Keratinocyte (primary cell): Measurements from ENCODE around the gene GAPDHS. TPM values are rescaled to one million over a fixed set of nuclear protein-coding genes. Genes with fewer than 3 reads are reported as not detected.

ENCODE experiments used
- DNase-seq: peaks from one replicate; pipeline ENCODE4 v3.0.0-alpha.2; 2011; ENCODE audit warnings: low read depth, missing footprints, low spot score
- FAIRE-seq: peaks from 2 replicates; lab custom pipeline; 2011; peaks lifted over from hg19 to GRCh38; lab: Jason Lieb, UNC
- H2AFZ ChIP-seq: 2 replicates; pipeline ENCODE4 v1.6.0; 2012; ENCODE audit warnings: low read length, control low read depth, inconsistent platforms; ENCODE audit not compliant: control insufficient read depth
- H3K27ac ChIP-seq: 2 replicates; pipeline ENCODE4 v1.5.1; 2011; ENCODE audit warnings: low read length; ENCODE audit not compliant: control insufficient read depth, insufficient read depth
- H3K27me3 ChIP-seq: 3 replicates; pipeline ENCODE4 v1.6.0; 2011; ENCODE audit warnings: low read length; ENCODE audit not compliant: control insufficient read depth, insufficient read depth; ENCODE audit errors: extremely low read depth
- H3K36me3 ChIP-seq, 2 experiments: 2 replicates in 1 of 2; 3 replicates in 1 of 2; pipeline ENCODE4 v1.5.1; 2011; ENCODE audit warnings: low read length in 2 of 2, mild to moderate bottlenecking in 1 of 2; ENCODE audit not compliant: control insufficient read depth in 2 of 2, insufficient read depth in 2 of 2; ENCODE audit errors: extremely low read depth in 1 of 2
- H3K4me1 ChIP-seq: 3 replicates; pipeline ENCODE4 v1.5.1; 2011; ENCODE audit warnings: low read length; ENCODE audit not compliant: control insufficient read depth, insufficient read depth; ENCODE audit errors: extremely low read depth
- H3K4me2 ChIP-seq: 3 replicates; pipeline ENCODE4 v1.6.0; 2011; ENCODE audit warnings: low read depth, low read length; ENCODE audit not compliant: control insufficient read depth, insufficient read depth; ENCODE audit errors: extremely low read depth
- H3K4me3 ChIP-seq, 3 experiments: fragments of 200-600 bp in 1 of 3; sonication (generic) in 1 of 3; 2 replicates in 2 of 3; 3 replicates in 1 of 3; pipeline ENCODE4 v1.5.1; 2011 to 2016; ENCODE audit warnings: low read length in 3 of 3, mild to moderate bottlenecking in 3 of 3, control low read depth in 2 of 3, inconsistent platforms in 1 of 3, low read depth in 1 of 3, mixed read lengths in 1 of 3, mixed run types in 1 of 3, moderate library complexity in 1 of 3; ENCODE audit not compliant: control insufficient read depth in 2 of 3, insufficient read depth in 2 of 3; ENCODE audit errors: extremely low read depth in 1 of 3
- H3K79me2 ChIP-seq: 2 replicates; pipeline ENCODE4 v1.6.0; 2012; ENCODE audit warnings: low read length; ENCODE audit not compliant: control insufficient read depth, insufficient read depth
- H3K9ac ChIP-seq: 3 replicates; pipeline ENCODE4 v1.6.0; 2011; ENCODE audit warnings: low read length; ENCODE audit not compliant: control insufficient read depth, insufficient read depth; ENCODE audit errors: extremely low read depth
- H3K9me1 ChIP-seq: 3 replicates; pipeline ENCODE4 v1.6.0; 2011; ENCODE audit warnings: low read length; ENCODE audit not compliant: control insufficient read depth, insufficient read depth; ENCODE audit errors: extremely low read depth
- H3K9me3 ChIP-seq: 2 replicates; pipeline ENCODE4 v1.5.1; 2012; ENCODE audit warnings: low read depth, low read length; ENCODE audit not compliant: control insufficient read depth
- H4K20me1 ChIP-seq: 3 replicates; pipeline ENCODE4 v1.6.0; 2011; ENCODE audit warnings: low read length; ENCODE audit not compliant: control insufficient read depth, insufficient read depth; ENCODE audit errors: extremely low read depth
- CTCF ChIP-seq, 3 experiments: IDR thresholded peaks in 1 of 3; conservative IDR thresholded peaks in 1 of 3; optimal IDR thresholded peaks in 1 of 3; 2 replicates in 2 of 3; 3 replicates in 1 of 3; pipeline versions ENCODE3 to v1.5.1; 2011; ENCODE audit warnings: low read length in 3 of 3, mild to moderate bottlenecking in 3 of 3, moderate library complexity in 2 of 3, control low read depth in 1 of 3, inconsistent platforms in 1 of 3; ENCODE audit not compliant: insufficient read depth in 2 of 3; ENCODE audit errors: extremely low read depth in 1 of 3
- EZH2 ChIP-seq: IDR thresholded peaks from one replicate; pipeline ENCODE4 v1.6.1; 2012; ENCODE audit warnings: inconsistent platforms, mild to moderate bottlenecking, low read length, moderate library complexity
- dilution Hi-C: fragments of 300-500 bp; cut with MboI; formaldehyde crosslinking; loops from one replicate; pipeline ENCODE4 v1.7.0; 2020; ENCODE audit warnings: low sequenced_read_pairs; ENCODE audit not compliant: extremely low pct_ligation_motif_present
- polyA plus RNA-seq, 5 experiments: library from polyadenylated mRNA; depleted of rRNA in 3 of 5; stranded (reverse) in 3 of 5; stranded (forward) in 1 of 5; unstranded in 1 of 5; fragments of >200 nt; gene quantifications; 1 replicate in 1 of 5; 2 replicates in 3 of 5; 3 replicates in 1 of 5; pipeline versions ENCODE4 v1.2.1 to v1.2.3, GENCODE V29; 2011 to 2012; ENCODE audit warnings: missing spikeins in 2 of 5, low read depth in 1 of 5, low replicate concordance in 1 of 5

Gene GAPDHS
- polyA plus RNA-seq, 1 donor (not counting 4 experiments of a cell fraction or from before 2014, with no cell fraction given) = 0.08 TPM

- Histone ChIP-seq H4K20me1 (no peaks in the 10 kb centered on the region), H3K36me3 (no peaks in the 10 kb centered on the region), H3K27me3 (peaks cover 5% of the 10 kb centered on the region), H3K4me1 (peaks cover 21% of the 10 kb centered on the region), H2AFZ (peak overlapping the region; percentile 12), H3K9ac (no peak overlapping the region), H3K9me1 (no peaks in the 10 kb centered on the region), H3K4me2 (no peak overlapping the region), H3K79me2 (peaks cover 3% of the 10 kb centered on the region), H3K4me3 (no peak overlapping the region), H3K9me3 (no peaks in the 10 kb centered on the region), H3K27ac (no peak overlapping the region)
- no peak for DNase-seq
- TF ChIP-seq CTCF (optimal IDR thresholded peaks at IDR 0.05 in 1 of 3, IDR thresholded peaks at IDR 0.05 in 1 of 3, conservative IDR thresholded peaks at IDR 0.05 in 1 of 3; ENCODE audit: extremely low read depth in 1 of 3, insufficient read depth in 2 of 3, low read length in 3 of 3) = no peak
- TF ChIP-seq EZH2 = no peak
- dilution Hi-C loops = no loop called here
- no peak for FAIRE-seq
Observed at GRCh38 chr19:35514282-35514809, 18.9 kb upstream of the GAPDHS start.

- FAIRE-seq (no peak), DNase-seq (no peak)
- H4K20me1 ChIP-seq = no peaks in the 10 kb centered on the region
- TF ChIP-seq CTCF (optimal IDR thresholded peaks at IDR 0.05 in 1 of 3, IDR thresholded peaks at IDR 0.05 in 1 of 3, conservative IDR thresholded peaks at IDR 0.05 in 1 of 3; ENCODE audit: extremely low read depth in 1 of 3, insufficient read depth in 2 of 3, low read length in 3 of 3) = no peak
- TF ChIP-seq EZH2 = no peak
- no peak overlapping the region for H2AFZ ChIP-seq
- H3K4me2 ChIP-seq = no peak overlapping the region
- H3K27ac ChIP-seq = no peak overlapping the region
- H3K9me1 ChIP-seq = no peaks in the 10 kb centered on the region
- peaks cover 20% of the 10 kb centered on the region for H3K4me1 ChIP-seq
- no peaks in the 10 kb centered on the region for H3K79me2 ChIP-seq
- peaks cover 5% of the 10 kb centered on the region for H3K27me3 ChIP-seq
- H3K4me3 ChIP-seq = no peak overlapping the region
- H3K9ac ChIP-seq = no peak overlapping the region
- no peaks in the 10 kb centered on the region for H3K9me3 ChIP-seq
- dilution Hi-C loops = no loop called here
- H3K36me3 ChIP-seq = no peaks in the 10 kb centered on the region
Observed at GRCh38 chr19:35516310-35516709, 16.9 kb upstream of the GAPDHS start.
